HG03066 (cell line): ENCODE measurements around the gene GPR15.
"Not testable (repeated sequence)": the region's sequence is repeated elsewhere in the genome, so short reads cannot be mapped to it uniquely, and the experiment has no call there.

ENCODE experiments used
- ATAC-seq: cut with Tn5 transposase; IDR thresholded peaks from one replicate; pipeline ENCODE4 v1.9.1; 2021; ENCODE audit warnings: low read depth; ENCODE audit not compliant: unreplicated experiment

GPR15 gene

DNA sequence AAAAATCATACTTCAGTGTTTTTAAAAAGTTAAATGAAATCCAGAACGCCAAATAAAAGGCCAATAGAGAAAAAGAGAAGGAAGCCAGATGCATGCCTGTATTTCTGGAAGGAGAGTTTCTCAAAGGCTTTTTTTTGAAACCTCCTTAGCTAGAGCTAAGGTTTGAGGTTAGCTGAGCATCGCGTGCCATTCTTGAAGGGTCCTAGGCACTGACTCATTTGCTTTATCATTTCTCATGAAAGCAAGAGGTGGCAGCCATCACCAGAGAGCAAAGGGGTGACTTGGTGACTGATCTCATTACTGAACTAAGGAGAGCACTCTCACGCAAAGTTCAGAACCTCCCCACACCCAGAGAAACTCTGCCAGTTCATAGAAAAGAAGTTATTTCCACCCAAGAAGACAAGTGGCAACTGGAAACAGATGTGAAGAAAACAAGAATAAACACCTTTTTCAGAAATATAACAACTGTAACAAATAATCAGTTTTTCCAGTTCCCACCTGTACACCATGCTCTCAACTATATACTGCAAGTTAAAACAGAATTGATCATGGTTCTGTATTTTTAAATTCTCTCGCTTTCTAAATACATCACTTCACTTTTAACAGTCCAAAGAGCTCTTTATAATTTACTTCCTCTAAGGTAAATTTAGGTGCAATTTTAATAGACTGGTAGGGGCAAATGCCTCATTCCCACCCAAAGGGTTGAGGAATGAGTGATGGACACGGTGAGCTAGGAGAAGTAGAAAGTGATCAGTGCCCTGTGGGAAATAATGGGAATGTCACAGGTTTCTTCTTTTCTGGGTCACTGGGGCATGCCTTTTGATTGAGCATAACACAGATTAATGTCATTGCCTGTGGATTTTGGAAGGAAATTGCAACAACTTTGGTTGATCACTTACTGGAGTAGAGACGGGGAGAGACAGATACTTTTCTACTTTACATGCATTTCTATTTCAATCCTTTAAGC lies 24.7 kb downstream of the GPR15 start:
- ATAC-seq = peak; percentile 69

DNA sequence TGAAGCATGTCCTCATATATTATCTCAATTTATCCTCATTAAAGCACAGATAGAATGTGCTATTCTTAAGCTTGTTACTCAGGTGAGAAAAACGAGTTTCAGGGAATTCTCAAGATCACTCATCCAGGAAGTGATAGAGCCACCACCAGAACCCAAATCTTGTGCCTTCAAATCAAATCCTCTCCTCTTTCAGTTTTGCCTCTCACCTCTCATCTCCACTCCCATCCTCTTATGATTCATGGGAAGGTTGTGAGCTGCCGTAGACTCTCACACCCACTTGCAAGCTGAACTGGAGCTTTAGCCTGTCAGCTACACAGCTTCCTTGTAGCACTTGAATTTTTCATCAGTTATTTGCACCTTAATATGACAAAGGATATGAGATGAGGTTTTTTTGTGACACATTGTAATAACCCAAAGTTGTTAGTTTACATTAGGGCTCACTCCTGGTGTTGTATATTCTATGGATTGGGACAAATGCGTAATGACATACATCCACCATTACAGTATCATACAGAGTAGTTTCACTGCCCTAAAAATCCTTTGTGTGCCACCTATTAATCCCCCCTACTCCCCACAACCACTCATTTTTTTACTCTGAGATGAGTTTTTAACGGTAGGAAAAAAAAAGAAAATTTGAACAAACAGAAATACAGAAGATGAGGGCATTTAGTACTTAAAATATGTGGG lies 25.7 kb downstream of the GPR15 start:
- no peak for ATAC-seq

DNA sequence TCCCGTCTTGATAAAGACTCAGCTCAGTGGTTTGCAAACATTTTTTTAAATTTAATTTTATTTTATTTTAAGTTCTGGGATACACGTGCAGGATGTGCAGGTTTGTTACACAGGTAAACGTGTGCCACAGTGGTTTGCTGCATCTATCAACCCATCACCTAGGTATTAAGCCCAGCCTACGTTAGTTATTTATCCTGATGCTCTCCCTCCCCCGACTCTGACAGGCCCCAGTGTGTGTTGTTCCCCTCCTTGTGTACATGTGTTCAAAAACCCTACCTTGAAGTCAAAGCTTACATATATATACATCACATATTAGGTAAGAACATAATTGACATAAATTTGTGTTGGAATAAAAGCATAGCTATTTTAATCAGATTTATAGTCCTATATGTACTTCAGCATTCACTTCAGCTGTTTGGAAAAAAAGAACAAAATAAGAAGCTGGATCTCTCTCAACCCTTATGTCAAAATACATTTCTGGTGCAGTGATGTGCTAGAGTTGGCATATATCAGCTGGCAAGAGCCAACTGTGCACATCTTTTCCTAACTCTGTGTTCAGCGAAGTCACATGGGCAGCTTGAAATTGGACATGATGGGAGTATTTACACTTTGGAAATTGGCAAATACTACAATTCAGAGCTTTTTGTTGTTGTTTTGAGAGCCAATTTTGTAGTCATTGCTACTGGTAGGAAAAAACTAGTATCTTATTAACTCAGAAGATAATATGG lies 26.5 kb downstream of the GPR15 start:
- no peak for ATAC-seq

DNA sequence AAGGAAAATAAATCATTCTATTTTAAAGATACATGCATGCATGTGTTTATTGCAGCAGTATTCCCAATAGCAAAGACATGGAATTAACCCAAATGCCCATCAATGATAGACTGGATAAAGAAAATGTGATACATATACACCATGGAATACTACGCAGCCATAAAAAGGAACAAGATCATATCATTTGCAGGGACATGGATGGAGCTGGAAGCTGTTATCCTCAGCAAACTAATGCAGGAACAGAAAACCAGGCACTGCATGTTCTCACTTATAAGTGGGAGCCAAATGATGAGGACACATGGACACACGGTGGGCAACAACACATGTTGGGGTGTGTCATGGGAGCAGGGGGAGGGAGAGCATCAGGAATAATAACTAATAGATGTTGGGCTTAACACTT lies 28.0 kb downstream of the GPR15 start:
- ATAC-seq = not testable (repeated sequence)

DNA sequence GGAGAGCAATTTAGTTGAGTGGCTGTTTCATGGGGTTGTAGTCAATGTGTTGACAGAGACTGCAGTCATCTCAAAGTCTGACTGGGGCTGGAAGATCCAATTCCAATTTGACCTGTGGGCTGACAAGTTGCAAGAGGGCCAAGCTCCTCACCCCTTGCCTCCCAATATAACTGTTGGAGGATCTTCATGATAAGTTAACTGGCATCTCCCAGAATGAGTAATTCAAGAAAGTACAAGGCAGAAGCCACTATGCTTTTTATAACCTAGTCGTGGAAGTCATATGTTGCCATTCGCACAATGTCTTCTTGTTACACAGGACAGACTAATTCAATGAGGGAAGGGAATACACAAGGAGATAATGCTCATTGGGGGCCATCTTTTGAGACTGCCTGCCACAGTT lies 29.1 kb downstream of the GPR15 start:
- no peak for ATAC-seq

DNA sequence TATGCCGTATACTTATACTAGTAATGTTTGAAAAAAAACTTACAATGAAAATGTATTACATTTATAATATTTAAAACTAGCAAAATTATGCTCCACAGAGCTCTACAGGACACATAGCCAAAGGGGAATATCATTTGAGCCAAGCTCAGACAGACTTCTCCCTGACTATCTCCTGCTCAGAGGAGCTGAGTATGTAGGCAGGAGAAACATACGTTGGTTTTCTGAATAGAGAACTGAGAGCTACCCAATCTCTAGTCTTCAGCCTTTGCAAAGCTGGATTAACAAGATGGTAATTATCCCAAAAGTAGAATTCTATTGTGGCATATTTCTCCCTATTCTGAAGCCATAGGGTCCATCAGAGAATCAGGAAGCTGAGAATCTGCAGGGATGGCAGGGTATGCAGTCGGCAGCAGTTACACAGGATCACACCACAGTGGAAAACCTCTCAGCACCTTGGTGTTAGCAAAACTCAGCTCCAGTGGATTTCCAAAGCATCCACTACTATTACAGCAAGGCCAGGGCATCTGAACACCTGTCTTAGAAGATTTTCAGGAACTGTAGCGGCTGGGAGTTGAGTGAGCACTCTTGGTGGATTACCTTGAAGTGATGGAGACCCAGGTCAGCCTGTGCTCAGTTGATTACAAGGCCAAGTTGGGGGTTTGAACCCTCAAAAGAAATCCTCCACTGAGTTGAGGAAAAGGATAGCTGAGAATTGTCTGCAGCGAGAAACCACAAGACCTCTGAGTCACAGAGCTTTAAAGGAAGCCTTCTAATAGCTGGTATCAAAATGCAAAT lies 30.1 kb downstream of the GPR15 start:
- no peak for ATAC-seq

DNA sequence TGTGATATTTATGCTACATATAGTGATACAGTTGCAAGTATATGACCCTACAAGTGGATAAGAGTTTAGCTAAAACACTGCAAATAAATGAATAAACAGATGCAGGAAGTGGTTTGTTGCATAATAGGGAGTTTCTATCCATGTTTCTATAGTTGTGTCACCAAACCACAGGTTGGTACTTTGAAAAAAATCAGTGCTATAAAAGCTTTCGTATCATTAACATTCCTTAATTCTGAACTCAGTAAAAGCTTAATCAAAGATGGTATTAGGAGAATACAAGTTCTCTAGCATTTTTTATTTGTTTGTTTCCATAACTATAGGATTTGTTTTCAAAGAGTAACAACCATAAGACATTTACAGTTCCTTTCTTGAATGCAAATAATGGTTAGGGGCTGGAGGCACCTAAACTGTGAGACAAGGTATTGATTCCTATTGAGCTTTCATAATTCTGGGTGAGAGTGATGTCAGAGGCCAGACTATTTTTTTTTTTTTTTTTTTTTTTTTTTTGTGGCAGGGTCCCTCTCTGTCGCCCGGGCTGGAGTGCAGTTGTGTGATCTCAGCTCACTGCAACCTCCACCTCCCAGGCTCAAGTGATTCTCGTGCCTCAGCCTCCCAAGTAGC lies 32.0 kb downstream of the GPR15 start:
- ATAC-seq = peak; percentile 50

DNA sequence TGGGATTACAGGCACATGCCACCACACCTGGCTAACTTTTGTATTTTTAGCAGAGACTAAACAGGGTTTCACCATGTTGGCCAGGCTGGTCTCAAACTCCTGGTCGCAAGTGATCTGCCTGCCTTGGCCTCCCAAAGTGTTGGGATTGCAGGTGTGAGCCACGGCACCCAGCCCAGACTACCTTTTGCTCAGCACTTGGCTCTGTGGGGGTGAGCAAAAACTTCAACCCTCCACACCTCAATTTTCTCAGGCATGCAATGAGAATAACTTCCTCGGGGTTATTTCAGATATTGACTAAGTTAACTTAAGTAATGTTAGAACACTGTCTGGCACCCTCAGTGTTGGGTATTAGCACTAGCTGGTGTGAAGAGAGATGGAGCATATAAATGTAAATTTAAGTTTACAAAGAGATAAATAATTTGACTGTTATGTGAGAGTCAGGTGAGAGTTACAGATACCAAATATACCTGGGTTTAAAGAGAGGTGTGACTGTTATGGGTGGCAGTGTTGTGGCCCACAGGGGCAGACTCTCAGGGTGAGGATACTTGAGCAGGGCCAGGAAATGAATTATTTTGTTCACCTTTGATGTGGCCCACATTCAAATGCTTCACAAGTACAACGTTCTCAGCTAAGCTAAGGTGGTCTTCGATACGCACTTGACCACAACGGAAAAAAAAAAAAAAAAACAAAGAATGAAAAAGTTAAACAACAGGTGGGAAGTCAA lies 32.7 kb downstream of the GPR15 start:
- ATAC-seq = no peak

DNA sequence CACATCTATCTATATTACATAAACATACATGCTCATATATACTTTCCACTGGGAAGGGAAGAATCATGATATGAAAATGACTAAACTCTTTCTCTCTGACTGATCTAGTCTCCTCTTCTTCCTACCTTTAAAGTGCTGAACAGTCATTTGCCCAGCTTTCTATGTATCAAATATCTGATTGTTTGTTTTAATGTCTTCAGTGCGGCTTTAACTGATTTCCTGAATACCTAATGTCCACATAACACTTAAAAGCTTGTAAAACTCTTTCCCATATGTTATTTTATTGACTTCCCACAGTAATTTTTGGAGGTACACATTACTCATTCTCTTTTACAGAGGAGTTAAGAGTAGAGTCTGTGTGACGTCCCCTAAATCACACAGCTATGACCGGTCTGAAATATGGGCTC lies 33.5 kb downstream of the GPR15 start:
- no peak for ATAC-seq

DNA sequence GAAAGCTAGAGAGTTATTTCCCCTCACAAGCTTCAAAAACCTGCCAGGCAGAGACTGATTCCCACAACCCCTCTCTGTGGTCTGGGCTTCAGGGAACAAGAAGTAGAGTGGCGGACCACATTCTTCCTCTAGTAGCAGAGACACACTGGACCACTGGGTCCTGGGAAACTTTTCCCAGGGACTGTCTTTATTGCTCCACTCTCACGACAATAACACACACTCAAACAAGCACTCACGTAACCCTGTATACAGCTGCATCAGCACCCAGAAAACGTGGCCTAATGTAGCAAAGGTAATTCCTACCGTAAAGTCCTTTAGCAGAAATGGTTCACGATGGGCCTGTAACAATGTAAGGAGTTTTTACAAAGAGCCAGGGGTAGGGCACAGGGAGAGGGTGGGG lies 34.1 kb downstream of the GPR15 start:
- ATAC-seq = no peak

DNA sequence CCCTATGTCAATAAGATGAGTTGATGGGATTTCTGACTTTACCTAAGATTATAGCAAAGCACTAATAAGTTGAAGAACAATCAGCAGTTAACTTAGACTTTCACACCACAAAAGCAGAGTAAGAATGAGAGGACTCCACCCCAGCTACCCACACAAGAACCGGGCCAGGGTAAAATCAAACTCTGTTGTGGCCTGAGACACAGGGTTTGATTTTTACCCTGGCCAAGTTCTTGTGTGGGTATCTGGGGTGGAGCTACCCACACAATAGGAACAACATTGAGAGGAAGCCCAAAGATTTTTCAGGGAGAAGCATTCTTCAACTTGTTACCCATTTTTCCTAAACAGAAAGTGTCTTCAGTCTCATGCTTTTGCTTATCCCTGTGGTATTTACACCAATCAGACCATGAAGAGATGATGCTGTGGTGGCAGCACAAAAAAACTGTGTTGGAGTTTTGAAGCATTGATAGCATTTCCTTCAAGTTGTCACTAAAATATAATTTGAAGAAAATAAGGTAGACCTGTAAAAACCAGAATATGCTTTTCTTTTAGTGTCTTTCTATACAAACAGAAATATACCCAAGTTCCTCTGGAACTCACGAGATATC lies 36.0 kb downstream of the GPR15 start:
- ATAC-seq = peak; percentile 27

DNA sequence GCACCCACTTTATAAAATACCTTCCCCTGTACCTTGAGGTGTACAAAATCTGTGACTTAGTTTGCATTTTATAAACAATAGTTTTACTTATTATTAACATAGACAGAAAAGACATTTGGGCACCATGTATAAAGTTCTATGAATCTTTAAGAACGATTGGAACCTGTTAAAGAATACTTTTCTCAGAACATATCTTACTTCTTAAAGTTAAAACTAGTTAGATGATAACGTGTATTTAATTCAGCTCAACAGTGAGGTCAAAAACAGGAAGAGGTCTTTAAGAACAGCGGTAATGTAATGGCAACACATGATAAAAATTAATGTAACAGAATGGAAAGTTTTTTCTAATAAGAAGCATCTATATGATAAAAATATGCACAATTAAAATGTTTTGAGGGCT lies 36.6 kb downstream of the GPR15 start:
- ATAC-seq = no peak

DNA sequence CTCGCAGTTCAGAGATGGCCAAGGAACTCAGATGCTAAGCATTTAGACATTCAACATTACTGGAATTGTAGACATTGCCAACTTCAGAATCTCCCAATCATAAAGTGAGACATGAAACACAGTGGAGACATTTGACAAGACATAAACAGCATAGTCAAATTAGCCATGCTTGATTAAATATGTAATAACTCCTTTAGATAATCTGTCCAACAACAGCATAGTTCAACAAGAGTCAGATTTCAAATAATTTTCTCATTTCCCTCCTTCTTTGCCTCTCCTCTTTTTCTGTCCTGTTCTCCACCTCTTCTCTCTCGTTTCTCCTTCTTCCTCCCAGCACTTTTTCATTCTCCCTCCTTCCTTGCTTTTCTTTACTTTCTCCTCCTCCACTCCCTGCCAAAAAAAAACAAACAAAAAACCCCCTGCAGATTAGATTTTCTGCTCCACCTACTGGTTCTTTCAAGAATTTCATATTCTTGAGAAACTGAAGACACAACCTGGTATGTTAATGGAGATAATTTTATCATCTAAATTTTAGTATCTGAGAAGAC lies 41.5 kb downstream of the GPR15 start:
- ATAC-seq = peak; percentile 56

DNA sequence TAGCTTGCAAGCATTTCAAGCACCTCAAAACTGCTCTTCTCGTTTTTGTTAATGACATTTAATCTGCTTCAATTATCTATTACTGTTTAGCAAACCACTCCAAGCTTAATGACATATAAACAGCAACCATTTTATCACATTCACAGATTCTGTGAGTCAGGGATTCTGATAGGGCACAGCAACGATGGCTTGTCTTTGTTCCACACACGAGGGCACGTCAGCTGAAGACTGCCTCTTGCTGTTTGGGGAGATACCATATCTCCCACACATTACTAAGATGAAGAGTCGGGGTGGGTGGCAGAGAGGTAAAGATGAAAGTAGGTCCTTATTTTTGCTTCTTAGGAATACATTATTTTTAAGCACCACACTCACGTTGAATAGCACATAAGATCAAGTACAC lies 42.4 kb downstream of the GPR15 start:
- ATAC-seq = no peak

DNA sequence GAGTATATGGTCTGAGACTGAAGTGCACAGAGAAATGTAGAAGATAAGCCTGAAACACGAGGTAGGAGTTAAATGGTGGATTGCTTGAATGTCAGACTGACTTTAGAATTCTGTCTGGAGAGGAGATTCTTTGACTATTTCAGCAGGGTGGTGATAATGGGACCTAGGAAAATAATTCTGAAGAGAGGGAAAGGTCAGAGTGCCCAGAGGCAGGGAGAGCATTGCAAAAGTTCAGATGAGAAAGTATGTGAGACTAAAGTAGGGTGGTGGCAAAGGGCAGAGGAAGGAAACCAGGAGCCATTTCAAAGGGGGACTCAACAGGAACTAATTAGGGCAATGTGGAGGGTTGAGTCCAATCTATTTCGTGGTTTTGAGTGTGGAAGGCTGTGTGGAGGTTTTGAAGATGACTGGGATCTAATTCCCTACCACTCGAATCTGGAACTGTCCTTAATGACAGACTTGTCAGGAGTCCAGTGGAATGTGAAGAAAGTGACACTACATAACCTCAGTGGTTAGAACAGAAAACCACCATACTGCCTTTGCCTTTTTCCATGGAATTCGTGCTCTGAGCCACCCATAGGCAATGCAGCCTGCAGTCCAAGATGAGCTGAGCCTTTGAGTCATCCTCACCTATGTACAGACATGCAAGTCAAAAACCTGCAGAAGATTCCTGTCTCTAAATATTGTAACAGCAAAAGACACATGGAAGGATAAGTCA lies 45.6 kb downstream of the GPR15 start:
- ATAC-seq = no peak

DNA sequence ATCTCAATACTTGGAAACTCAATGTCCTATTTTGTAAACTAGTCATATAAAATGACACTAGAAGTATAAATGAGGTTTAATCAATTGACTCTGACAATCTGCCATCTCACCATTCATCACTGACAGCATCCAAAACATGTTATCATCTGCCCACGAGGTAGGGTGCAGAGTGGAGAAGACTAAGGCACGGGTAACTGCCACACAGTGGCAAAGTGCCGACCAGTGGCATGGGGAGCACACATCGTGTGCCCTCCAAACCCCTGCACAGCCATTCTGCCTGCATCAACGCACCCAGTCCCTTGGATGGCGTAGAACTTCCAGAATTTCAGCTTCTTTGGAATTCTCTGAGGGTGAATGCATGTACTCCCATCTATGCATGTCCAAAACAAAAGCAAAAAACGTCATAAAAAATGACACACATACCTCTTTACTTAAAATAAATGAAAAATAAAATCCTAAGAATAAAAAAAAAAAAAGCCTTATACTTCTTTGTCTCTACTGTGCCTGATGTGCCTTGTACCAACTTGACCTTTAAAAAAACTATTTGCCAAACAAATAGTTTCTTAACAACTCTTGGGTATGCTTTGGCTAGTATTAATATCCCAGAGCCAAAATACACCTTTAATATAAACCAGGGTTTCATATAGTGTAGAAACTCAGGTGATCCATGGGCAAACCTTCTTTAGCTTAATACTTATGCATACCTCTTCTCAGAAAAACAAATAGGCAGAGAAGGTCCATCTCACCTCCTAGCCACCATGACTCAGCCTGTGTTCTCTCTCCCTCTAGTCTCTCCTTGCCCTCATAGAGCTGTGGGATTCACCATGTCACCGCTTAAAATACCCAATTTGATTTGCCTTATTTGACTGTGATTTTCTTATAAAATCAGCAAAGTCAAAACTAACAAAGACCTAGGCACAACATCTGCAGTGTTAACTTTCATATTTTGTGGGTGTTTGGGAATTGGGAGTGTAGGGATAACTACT lies 48.9 kb downstream of the GPR15 start:
- ATAC-seq = no peak

DNA sequence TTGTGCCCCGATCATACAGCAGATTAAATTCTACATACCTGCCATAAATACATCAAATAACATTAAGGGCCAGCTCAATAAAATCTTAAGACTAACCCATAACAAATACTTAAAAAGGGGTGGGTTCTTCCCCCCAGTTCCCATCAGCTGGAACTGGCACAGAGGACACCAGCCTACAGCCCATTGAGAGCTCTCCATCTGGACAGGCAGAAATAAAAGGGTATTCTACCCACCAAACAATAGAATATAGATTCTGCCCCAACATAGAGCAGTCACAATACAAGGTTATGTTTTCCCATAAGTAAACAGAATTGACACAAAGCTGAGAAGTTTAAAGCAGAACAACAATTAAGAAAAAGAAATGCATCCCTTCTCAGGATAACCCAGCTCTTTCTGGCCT lies 49.7 kb downstream of the GPR15 start:
- no peak for ATAC-seq
